SK-N-SH treated with all-trans-retinoic acid at 6 μM for 48 hours (cell line): ENCODE data around the gene TIGD3.

Experiments
- ATAC-seq: fragments of 200-7000 bp; cut with Tn5 transposase; 3 replicates; pipeline ENCODE4 v1.9.1; 2020; ENCODE audit warnings: mild to moderate bottlenecking, moderate library complexity
- ARNTL ChIP-seq: fragments of 450-650 bp; formaldehyde crosslinking; IDR thresholded peaks from 2 replicates; pipeline ENCODE4 v1.5.0; 2020; ENCODE audit warnings: low read depth, mild to moderate bottlenecking, moderate library complexity, borderline replicate concordance
- BACH2 ChIP-seq: fragments of 250-450 bp; sonication (Bioruptor Pico); IDR thresholded peaks from 2 replicates; pipeline ENCODE4 v1.9.0; 2021; ENCODE audit warnings: mild to moderate bottlenecking, borderline replicate concordance
- CREB5 ChIP-seq: fragments of 250-450 bp; sonication (Bioruptor Pico); IDR thresholded peaks from 2 replicates; pipeline ENCODE4 v1.5.1; 2020; ENCODE audit warnings: low read depth, mild to moderate bottlenecking, moderate library complexity
- CSDC2 ChIP-seq: fragments of 250-450 bp; sonication (Bioruptor Pico); IDR thresholded peaks from 2 replicates; pipeline ENCODE4 v1.5.0; 2020; ENCODE audit warnings: mild to moderate bottlenecking, moderate library complexity
- CSRNP3 ChIP-seq: fragments of 250-450 bp; sonication (Bioruptor Pico); IDR thresholded peaks from 2 replicates; pipeline ENCODE4 v1.5.1; 2021; ENCODE audit warnings: mild to moderate bottlenecking, moderate library complexity
- ESRRG ChIP-seq: fragments of 250-450 bp; sonication (Bioruptor Pico); IDR thresholded peaks from 2 replicates; pipeline ENCODE4 v1.6.1; 2021; ENCODE audit warnings: mild to moderate bottlenecking
- GLIS3 ChIP-seq: fragments of 250-450 bp; sonication (Bioruptor Pico); IDR thresholded peaks from 2 replicates; pipeline ENCODE4 v1.5.0; 2020; ENCODE audit warnings: mild to moderate bottlenecking, moderate library complexity
- ISL1 ChIP-seq: fragments of 250-450 bp; sonication (Bioruptor Pico); IDR thresholded peaks from 2 replicates; pipeline ENCODE4 v2.1.2; 2022; ENCODE audit warnings: mild to moderate bottlenecking, moderate library complexity
- OSR1 ChIP-seq: fragments of 250-450 bp; sonication (Bioruptor Pico); IDR thresholded peaks from 2 replicates; pipeline ENCODE4 v1.8.0; 2022; ENCODE audit warnings: moderate library complexity, mild to moderate bottlenecking, inconsistent platforms
- PATZ1 ChIP-seq: fragments of 250-450 bp; sonication (Bioruptor Pico); IDR thresholded peaks from 2 replicates; pipeline ENCODE4 v1.8.0; 2020; ENCODE audit warnings: mild to moderate bottlenecking, moderate library complexity, borderline replicate concordance
- POU6F1 ChIP-seq: fragments of 250-450 bp; sonication (Bioruptor Pico); IDR thresholded peaks from 2 replicates; pipeline ENCODE4 v1.8.0; 2021; ENCODE audit warnings: low read depth, mild to moderate bottlenecking, moderate library complexity, borderline replicate concordance
- PPARA ChIP-seq: fragments of 250-450 bp; sonication (Bioruptor Pico); IDR thresholded peaks from 2 replicates; pipeline ENCODE4 v1.5.0; 2020; ENCODE audit warnings: mild to moderate bottlenecking, borderline replicate concordance
- RARB ChIP-seq: fragments of 250-450 bp; sonication (Bioruptor Pico); IDR thresholded peaks from 2 replicates; pipeline ENCODE4 v1.8.0; 2021; ENCODE audit warnings: mild to moderate bottlenecking, moderate library complexity
- SNAI2 ChIP-seq: fragments of 250-450 bp; sonication (Bioruptor Pico); IDR thresholded peaks from 2 replicates; pipeline ENCODE4 v1.5.0; 2020; ENCODE audit warnings: mild to moderate bottlenecking, moderate library complexity
- TCF4 ChIP-seq: fragments of 250-450 bp; sonication (Bioruptor Pico); IDR thresholded peaks from 2 replicates; pipeline ENCODE4 v1.8.0; 2021; ENCODE audit warnings: mild to moderate bottlenecking, moderate library complexity, borderline replicate concordance
- TOX ChIP-seq: fragments of 250-450 bp; sonication (Bioruptor Pico); IDR thresholded peaks from 2 replicates; pipeline ENCODE4 v1.8.0; 2021; ENCODE audit warnings: mild to moderate bottlenecking, moderate library complexity, borderline replicate concordance
- TSHZ2 ChIP-seq: fragments of 250-450 bp; sonication (Bioruptor Pico); IDR thresholded peaks from 2 replicates; pipeline ENCODE4 v1.5.0; 2020; ENCODE audit warnings: mild to moderate bottlenecking, moderate library complexity
- ZC3H10 ChIP-seq: fragments of 250-450 bp; sonication (Bioruptor Pico); IDR thresholded peaks from 2 replicates; pipeline ENCODE4 v1.5.1; 2021; ENCODE audit warnings: mild to moderate bottlenecking, moderate library complexity
- ZFP3 ChIP-seq: fragments of 250-450 bp; sonication (Bioruptor Pico); IDR thresholded peaks from 2 replicates; pipeline ENCODE4 v1.5.0; 2020; ENCODE audit warnings: mild to moderate bottlenecking, moderate library complexity
- ZFP30 ChIP-seq: fragments of 450-650 bp; formaldehyde crosslinking; IDR thresholded peaks from 2 replicates; pipeline ENCODE4 v1.5.0; 2022; ENCODE audit warnings: mild to moderate bottlenecking, moderate library complexity
- ZNF565 ChIP-seq: fragments of 450-650 bp; formaldehyde crosslinking; conservative IDR thresholded peaks from 2 replicates; pipeline ENCODE4 v1.5.0; 2020; ENCODE audit warnings: low read depth, mild to moderate bottlenecking, moderate library complexity
- ZNF70 ChIP-seq: fragments of 450-650 bp; formaldehyde crosslinking; IDR thresholded peaks from 2 replicates; pipeline ENCODE4 v1.5.0; 2020; ENCODE audit warnings: mild to moderate bottlenecking, moderate library complexity
- ZNF8 ChIP-seq: fragments of 450-650 bp; formaldehyde crosslinking; IDR thresholded peaks from 2 replicates; pipeline ENCODE4 v1.5.0; 2020; ENCODE audit warnings: mild to moderate bottlenecking, moderate library complexity

Gene TIGD3

GRCh38 chr11:65323813-65324212, 30.7 kb upstream of the TIGD3 start:
- ATAC-seq = no peak; the same call in 2 of the 3 replicates
- no peak for TF ChIP-seq ZFP30 (CRISPR knock-in tag)
- no peak for TF ChIP-seq BACH2 (CRISPR knock-in tag)
- no peak for TF ChIP-seq SNAI2
- no peak for TF ChIP-seq ZC3H10
- TF ChIP-seq GLIS3 = no peak
- TF ChIP-seq ZNF70 (CRISPR knock-in tag) = no peak
- no peak for TF ChIP-seq ZNF8 (CRISPR knock-in tag)
- no peak for TF ChIP-seq ZNF565 (CRISPR knock-in tag)
- TF ChIP-seq CREB5 (CRISPR knock-in tag) = no peak
- no peak for TF ChIP-seq CSDC2 (CRISPR knock-in tag)
- no peak for TF ChIP-seq PPARA
- TF ChIP-seq TCF4 (CRISPR knock-in tag) = no peak
- no peak for TF ChIP-seq TSHZ2 (CRISPR knock-in tag)
- no peak for TF ChIP-seq RARB (CRISPR knock-in tag)
- TF ChIP-seq CSRNP3 (CRISPR knock-in tag) = no peak
- TF ChIP-seq ZFP3 = no peak

- no peak for ATAC-seq
- no peak for TF ChIP-seq CREB5 (CRISPR knock-in tag)
- TF ChIP-seq RARB (CRISPR knock-in tag) = no peak
- TF ChIP-seq ZFP30 (CRISPR knock-in tag) = no peak
- TF ChIP-seq ZNF8 (CRISPR knock-in tag) = no peak
- TF ChIP-seq ZFP3 = no peak
Observed at GRCh38 chr11:65325435-65325834, 29.1 kb upstream of the TIGD3 start.

- TF ChIP-seq PATZ1 = no peak
- no peak for TF ChIP-seq ZFP30 (CRISPR knock-in tag)
- TF ChIP-seq ZNF565 (CRISPR knock-in tag) = no peak
- no peak for TF ChIP-seq TCF4 (CRISPR knock-in tag)
- TF ChIP-seq TOX (CRISPR knock-in tag) = no peak
- TF ChIP-seq TSHZ2 (CRISPR knock-in tag) = no peak
- TF ChIP-seq POU6F1 (CRISPR knock-in tag) = no peak
- TF ChIP-seq BACH2 (CRISPR knock-in tag) = no peak
- TF ChIP-seq CREB5 (CRISPR knock-in tag) = no peak
- no peak for TF ChIP-seq ARNTL
- TF ChIP-seq OSR1 (CRISPR knock-in tag) = no peak
- TF ChIP-seq SNAI2 = no peak
- TF ChIP-seq ZNF70 (CRISPR knock-in tag) = no peak
- TF ChIP-seq CSDC2 (CRISPR knock-in tag) = no peak
- no peak for TF ChIP-seq ESRRG (CRISPR knock-in tag)
- no peak for TF ChIP-seq ISL1 (CRISPR knock-in tag)
- no peak for TF ChIP-seq RARB (CRISPR knock-in tag)
- no peak for TF ChIP-seq PPARA
Observed at GRCh38 chr11:65327021-65327420, 27.5 kb upstream of the TIGD3 start.

More at GRCh38 chr11:65327021-65327420, 27.5 kb upstream of the TIGD3 start:
- no peak for ATAC-seq
